ENCODE data around the gene TRPV3.

DNA sequence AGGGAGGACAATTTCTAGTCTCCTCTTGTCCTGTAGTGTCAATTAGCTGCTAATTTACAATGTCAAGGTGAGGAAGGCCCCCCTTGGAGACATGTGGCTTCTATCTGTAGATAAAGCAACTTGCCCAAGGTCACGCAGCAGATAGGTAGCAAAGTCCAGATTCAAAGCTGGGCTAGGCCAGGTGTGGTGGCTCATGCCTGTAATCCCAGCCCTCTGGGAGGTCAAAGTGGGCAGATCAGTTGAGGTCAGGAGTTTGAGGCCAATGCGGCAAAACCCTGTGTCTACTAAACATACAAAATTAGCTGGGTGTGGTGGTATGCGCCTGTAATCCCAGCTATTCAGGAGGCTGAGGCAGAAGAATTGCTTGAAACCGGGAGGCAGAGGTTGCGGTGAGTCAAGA lies 11.1 kb downstream of the TRPV3 start:
- TF ChIP-seq, protein P1, sequence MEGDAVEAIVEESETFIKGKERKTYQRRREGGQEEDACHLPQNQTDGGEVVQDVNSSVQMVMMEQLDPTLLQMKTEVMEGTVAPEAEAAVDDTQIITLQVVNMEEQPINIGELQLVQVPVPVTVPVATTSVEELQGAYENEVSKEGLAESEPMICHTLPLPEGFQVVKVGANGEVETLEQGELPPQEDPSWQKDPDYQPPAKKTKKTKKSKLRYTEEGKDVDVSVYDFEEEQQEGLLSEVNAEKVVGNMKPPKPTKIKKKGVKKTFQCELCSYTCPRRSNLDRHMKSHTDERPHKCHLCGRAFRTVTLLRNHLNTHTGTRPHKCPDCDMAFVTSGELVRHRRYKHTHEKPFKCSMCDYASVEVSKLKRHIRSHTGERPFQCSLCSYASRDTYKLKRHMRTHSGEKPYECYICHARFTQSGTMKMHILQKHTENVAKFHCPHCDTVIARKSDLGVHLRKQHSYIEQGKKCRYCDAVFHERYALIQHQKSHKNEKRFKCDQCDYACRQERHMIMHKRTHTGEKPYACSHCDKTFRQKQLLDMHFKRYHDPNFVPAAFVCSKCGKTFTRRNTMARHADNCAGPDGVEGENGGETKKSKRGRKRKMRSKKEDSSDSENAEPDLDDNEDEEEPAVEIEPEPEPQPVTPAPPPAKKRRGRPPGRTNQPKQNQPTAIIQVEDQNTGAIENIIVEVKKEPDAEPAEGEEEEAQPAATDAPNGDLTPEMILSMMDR (conservative IDR thresholded peaks at IDR 0.05; ENCODE audit: low read length), result no peak
- TF ChIP-seq EZH2phosphoT487 (IDR thresholded peaks at IDR 0.05; ENCODE audit: borderline replicate concordance, low read depth, low read length), result no peak

Data from OCI-LY7 (cell line).